ENCODE data around the gene RBPJ. TPM values are rescaled to one million over a fixed set of nuclear protein-coding genes. Genes with fewer than 3 reads are reported as not detected.

The RBPJ gene
- total RNA-seq, 2 donors from 2014 or later, result 32.7 to 37.9 TPM

DNA sequence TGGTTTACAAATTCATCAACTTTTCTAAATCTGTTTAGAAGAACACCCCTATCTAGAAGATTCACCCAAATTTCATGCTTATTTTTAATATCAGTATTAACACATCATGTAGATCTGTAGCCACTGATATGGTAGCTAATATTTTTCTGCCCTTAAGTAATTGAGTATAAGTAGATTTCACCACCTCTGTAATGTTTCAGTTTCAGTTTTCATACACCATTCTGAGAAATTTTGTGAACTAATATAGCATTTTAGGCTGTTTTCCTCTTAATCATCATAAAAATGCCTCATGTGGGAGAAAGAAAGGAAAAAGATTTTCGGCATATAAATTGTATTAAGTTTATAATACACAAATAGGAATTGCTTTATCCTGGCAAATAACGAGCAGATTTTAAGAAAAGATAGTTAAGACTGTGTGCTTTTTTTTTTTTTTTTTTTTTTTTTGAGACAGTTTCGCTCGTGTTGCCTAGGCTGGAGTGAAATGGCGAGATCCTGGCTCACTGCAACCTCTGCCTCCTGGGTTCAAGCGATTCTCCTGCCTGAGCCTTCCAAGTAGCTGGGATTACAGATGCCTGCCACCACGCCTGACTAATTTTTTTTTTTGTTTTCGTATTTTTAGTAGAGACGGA lies 21.4 kb upstream of the RBPJ start:
- Histone ChIP-seq H3K4me1 (no peaks in the 10 kb centered on the region), H3K9me3 (no peaks in the 10 kb centered on the region), H3K36me3 (replicated peaks in 1 of 2; ENCODE audit: insufficient read depth in 1 of 2, low read depth in 2 of 2) (no peaks in the 10 kb centered on the region), H3K4me3 (no peak overlapping the region), H3K27me3 (no peaks in the 10 kb centered on the region), H3K27ac (no peak overlapping the region)
- DNase-seq, result no peak
- intact Hi-C loops (cut with DNase I), result no loop called here
- ATAC-seq, result no peak
- no peak for TF ChIP-seq POLR2A (IDR thresholded peaks at IDR 0.05)
- TF ChIP-seq, protein P1, sequence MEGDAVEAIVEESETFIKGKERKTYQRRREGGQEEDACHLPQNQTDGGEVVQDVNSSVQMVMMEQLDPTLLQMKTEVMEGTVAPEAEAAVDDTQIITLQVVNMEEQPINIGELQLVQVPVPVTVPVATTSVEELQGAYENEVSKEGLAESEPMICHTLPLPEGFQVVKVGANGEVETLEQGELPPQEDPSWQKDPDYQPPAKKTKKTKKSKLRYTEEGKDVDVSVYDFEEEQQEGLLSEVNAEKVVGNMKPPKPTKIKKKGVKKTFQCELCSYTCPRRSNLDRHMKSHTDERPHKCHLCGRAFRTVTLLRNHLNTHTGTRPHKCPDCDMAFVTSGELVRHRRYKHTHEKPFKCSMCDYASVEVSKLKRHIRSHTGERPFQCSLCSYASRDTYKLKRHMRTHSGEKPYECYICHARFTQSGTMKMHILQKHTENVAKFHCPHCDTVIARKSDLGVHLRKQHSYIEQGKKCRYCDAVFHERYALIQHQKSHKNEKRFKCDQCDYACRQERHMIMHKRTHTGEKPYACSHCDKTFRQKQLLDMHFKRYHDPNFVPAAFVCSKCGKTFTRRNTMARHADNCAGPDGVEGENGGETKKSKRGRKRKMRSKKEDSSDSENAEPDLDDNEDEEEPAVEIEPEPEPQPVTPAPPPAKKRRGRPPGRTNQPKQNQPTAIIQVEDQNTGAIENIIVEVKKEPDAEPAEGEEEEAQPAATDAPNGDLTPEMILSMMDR (IDR thresholded peaks at IDR 0.05), result no peak
- WGBS, 2 donors, result 79 to 87% methylated on average over 9 of the region's 9 CpGs

DNA sequence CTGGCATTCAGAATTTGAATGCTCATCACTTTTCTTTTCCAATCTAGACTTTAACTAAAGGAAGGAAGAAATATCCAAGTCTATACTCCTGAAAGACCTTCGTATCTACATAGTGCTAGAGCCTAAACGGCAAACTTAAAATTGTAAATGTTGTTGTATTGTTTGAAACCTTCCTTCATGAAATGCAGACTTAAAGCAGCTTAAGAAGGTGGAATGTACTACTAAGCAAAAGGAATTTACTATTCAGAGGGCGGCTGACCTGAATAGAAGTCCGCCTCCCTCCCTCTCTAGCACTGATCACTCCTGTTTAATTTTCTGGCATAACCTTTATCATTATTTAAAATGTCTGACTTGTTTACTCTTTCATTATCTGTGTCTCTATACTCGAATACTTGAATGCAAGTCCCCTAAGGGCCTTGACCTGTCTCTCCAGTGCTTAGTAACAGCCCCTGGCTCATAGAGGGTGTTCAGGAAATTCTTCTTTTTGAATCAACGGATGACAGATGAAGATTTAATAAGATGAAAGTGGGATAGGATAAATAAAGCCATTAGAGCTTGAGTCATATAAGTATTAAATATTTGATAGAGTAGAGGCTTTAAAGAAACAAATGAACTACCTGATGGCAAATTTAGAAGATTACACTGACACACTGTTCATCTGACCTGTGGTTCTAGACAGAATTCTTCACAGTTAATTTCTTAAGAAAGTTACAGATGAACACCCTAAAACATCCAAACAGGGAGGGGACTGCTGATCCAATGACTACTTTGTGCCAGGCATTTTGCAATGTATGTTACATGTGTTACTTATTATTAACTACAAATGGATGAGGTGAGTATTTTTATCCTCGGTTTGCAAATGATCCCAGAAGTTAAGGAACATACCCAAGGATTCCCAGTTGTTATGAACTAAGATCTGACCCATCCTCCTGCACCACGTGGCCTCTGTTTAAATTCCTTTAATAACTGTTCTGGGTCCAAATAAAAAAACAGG lies 20.2 kb upstream of the RBPJ start:
- no peak for ATAC-seq
- no peak for DNase-seq
- Histone ChIP-seq H3K9me3 (no peaks in the 10 kb centered on the region), H3K27ac (no peak overlapping the region), H3K4me3 (no peak overlapping the region), H3K27me3 (no peaks in the 10 kb centered on the region), H3K4me1 (no peaks in the 10 kb centered on the region), H3K36me3 (replicated peaks in 1 of 2; ENCODE audit: insufficient read depth in 1 of 2, low read depth in 2 of 2) (no peaks in the 10 kb centered on the region)
- TF ChIP-seq, protein P1 (IDR thresholded peaks at IDR 0.05), result no peak
- TF ChIP-seq POLR2A (IDR thresholded peaks at IDR 0.05), result no peak
- WGBS, 2 donors, result 76 to 78% methylated on average over 8 of the region's 8 CpGs
- intact Hi-C loops (cut with DNase I), result no loop called here

DNA sequence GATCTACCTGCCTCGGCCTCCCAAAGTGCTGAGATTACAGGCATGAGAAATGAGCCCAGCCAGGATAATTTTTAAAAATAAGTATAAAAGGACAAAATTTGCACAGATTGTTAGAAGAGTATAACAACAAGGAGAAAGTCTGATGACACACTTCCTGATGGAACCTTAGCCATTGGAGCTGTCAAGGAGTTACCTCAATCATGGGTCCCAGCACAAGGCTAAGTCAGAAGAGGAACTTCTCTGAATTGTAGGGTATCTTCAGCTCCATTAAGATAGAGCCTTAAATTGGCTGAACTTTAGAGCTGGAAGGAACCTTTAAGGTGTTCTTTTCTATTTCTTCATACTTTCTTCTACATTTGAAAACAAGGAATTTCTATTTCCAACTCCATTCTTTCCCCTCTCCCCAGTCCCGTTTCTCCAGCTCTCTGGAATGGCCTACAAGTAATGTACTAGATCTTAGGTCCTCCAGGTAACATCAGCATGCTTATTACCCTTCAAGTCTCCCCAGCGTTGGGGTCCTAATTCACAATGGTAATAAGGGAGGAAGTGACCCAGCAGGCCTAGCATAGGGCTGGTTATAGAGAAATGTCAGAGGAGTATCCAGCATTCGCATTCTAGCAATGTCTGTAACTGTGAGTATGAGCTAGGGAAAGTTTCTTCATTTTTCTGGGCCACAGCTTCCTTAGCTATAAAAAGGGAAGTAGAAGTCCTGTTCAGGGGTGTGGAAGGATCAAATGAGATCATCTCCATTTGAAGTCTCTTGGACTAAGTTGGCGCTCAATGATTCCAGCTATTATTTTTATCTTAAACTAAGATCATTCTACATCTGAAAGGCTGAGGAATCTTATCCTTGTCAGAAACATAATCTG lies 18.5 kb upstream of the RBPJ start:
- no peaks in the 10 kb centered on the region for H3K27me3 ChIP-seq
- H3K36me3 ChIP-seq (replicated peaks in 1 of 2; ENCODE audit: insufficient read depth in 1 of 2, low read depth in 2 of 2), result no peaks in the 10 kb centered on the region
- WGBS, 2 donors, result 86 to 97% methylated on average over 5 of the region's 5 CpGs
- TF ChIP-seq POLR2A (IDR thresholded peaks at IDR 0.05), result no peak
- TF ChIP-seq, protein P1 (IDR thresholded peaks at IDR 0.05), result no peak
- no peak overlapping the region for H3K4me3 ChIP-seq
- DNase-seq (peak in 1 of 4 donors; percentile 13), ATAC-seq (no peak)
- no peaks in the 10 kb centered on the region for H3K9me3 ChIP-seq
- no peaks in the 10 kb centered on the region for H3K4me1 ChIP-seq
- peak overlapping the region in 1 of 4 donors; percentile 37 for H3K27ac ChIP-seq
- intact Hi-C loops (cut with DNase I), result no loop called here

DNA sequence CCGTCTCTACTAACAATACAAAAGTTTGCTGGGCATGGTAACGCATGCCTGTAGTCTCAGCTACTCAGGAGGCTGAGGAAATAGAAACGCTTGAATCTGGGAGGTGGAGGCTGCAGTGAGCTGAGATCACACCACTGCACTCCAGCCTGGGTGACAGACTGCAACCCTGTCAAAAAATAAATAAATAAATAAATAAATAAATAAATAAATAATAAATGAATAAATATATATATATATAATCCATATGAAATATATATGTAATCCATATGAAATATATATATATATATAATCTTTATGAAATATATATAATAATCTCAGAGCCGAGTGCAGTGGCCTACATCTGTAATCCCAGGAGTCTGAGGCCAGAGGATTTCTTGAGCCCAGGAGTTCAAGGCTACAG lies 17.8 kb upstream of the RBPJ start:
- ATAC-seq (no peak), DNase-seq (no peak)
- TF ChIP-seq POLR2A (IDR thresholded peaks at IDR 0.05), result no peak
- TF ChIP-seq, protein P1 (IDR thresholded peaks at IDR 0.05), result no peak
- Histone ChIP-seq H3K9me3 (no peaks in the 10 kb centered on the region), H3K27ac (no peak overlapping the region), H3K27me3 (no peaks in the 10 kb centered on the region), H3K4me3 (no peak overlapping the region), H3K4me1 (no peaks in the 10 kb centered on the region), H3K36me3 (replicated peaks in 1 of 2; ENCODE audit: insufficient read depth in 1 of 2, low read depth in 2 of 2) (no peaks in the 10 kb centered on the region)
- intact Hi-C loops (cut with DNase I), result no loop called here
- WGBS, 2 donors, result 91 to 97% methylated on average over 4 of the region's 4 CpGs

All from body of pancreas (tissue), 4 donors.